ENCODE results near the gene RSRC2. TPM values are rescaled to one million over a fixed set of nuclear protein-coding genes. Genes with fewer than 3 reads are reported as not detected.

RSRC2 gene
- total and polyA plus RNA-seq, 9 of the 15 experiments (the other 6 are each of a cell fraction or from before 2014, with no cell fraction given) = 52.6 to 123 (median 80.3) TPM

DNA sequence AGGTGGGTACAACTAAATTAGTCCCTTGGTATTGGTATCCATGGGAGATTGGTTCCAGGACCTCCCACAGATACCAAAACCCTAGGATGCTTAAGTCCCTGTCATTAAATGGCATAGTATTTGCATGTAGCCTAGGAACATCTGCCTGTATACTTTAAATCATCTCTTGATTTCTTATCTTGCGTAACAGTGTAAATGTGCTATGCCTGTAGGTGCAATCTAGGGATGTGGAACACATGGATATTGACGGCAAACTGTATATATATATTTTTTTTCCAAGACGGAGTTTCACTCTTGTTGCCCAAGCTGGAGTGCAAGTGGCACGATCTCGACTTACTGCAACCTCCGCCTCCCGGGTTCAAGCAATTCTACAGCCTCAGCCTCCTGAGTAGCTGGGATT lies 1.8 kb upstream of the RSRC2 start:
- Histone ChIP-seq H3K9me1 (ENCODE audit: control insufficient read depth, insufficient read depth, low read length) (no peaks in the 10 kb centered on the region), H3K36me3 (ENCODE audit: control insufficient read depth, insufficient read depth, low read length) (peaks cover 67% of the 10 kb centered on the region), H3K9me3 (replicated peaks; ENCODE audit: control insufficient read depth, insufficient read depth, low read depth, low read length) (no peaks in the 10 kb centered on the region), H3K4me1 (replicated peaks in 1 of 2; ENCODE audit: control insufficient read depth in 2 of 2, insufficient read depth in 2 of 2, low read length in 2 of 2) (peaks cover 0 to 9% of the 10 kb centered on the region in 2 experiments; a peak in 2 of 5 replicates), H4K20me1 (replicated peaks; ENCODE audit: control insufficient read depth, insufficient read depth, low read length) (peaks cover 12% of the 10 kb centered on the region), H2AFZ (ENCODE audit: low read depth, low read length) (no peak overlapping the region), H3K9ac (ENCODE audit: insufficient read depth in 1 of 2, low read depth in 2 of 2, low read length in 2 of 2) (peak overlapping the region in 1 of 2 experiments; percentile 98; a peak in 2 of 4 replicates), H3K4me3 (peak overlapping the region; percentile 62), H3K79me2 (ENCODE audit: control insufficient read depth, insufficient read depth, low read length) (peaks cover 85% of the 10 kb centered on the region), H3K27me3 (ENCODE audit: control insufficient read depth in 2 of 2, insufficient read depth in 2 of 2, low read length in 2 of 2) (no peaks in the 10 kb centered on the region), H3K4me2 (ENCODE audit: insufficient read depth, low read length) (peak overlapping the region; percentile 98; the same call in 1 of the 2 replicates), H3K27ac (ENCODE audit: extremely low read depth, low read depth, low read length) (no peak overlapping the region)
- no TSS peak for BruUV-seq (replicated peaks)
- WGBS (ENCODE audit: insufficient coverage, low coverage, missing lambda C conversion rate) = 93% methylated on average over 7 of the region's 7 CpGs
- ATAC-seq (no peak), DNase-seq (ENCODE audit: extremely low read depth in 1 of 4, low spot score in 3 of 4) (no peak), FAIRE-seq (no peak)
- intact Hi-C loops (cut with micrococcal nuclease) (loop anchor here (5.0 kb wide), 1 partner anchor 466 kb away; no protein-coding TSS in a partner anchor), in situ Hi-C loops (cut with MboI) (no loop called here)
- ChIA-PET CTCF (ENCODE audit: low intra/inter-chr PET ratio) (no interaction called here), POLR2A (interaction anchor here (1.4 to 2.7 kb wide), 4 partner anchors 9 to 128 kb away, joined by 7 to 18 read pairs (median 9); no protein-coding TSS in a partner anchor)
- TF ChIP-seq CEBPB (tag; IDR thresholded peaks at IDR 0.05) = peak; percentile 72
- TF ChIP-seq SNRNP70 (optimal IDR thresholded peaks at IDR 0.05; ENCODE audit: low read depth, low read length) = no peak
- no peak for TF ChIP-seq CEBPG (CRISPR knock-in tag; IDR thresholded peaks at IDR 0.05)
- peak in 1 of 2 experiments; percentile 31; a peak in 1 of 4 replicates for TF ChIP-seq CEBPG (tag; conservative IDR thresholded peaks at IDR 0.05 in 1 of 2, IDR thresholded peaks at IDR 0.05 in 1 of 2)

- FAIRE-seq (no peak), DNase-seq (ENCODE audit: extremely low read depth in 1 of 4, low spot score in 3 of 4) (peak; percentile 15 to 54 (median 28)), ATAC-seq (peak; percentile 6)
- Histone ChIP-seq H3K79me2 (ENCODE audit: control insufficient read depth, insufficient read depth, low read length) (peaks cover 90% of the 10 kb centered on the region), H3K9ac (ENCODE audit: insufficient read depth in 1 of 2, low read depth in 2 of 2, low read length in 2 of 2) (peak overlapping the region; percentile 92 to 98), H2AFZ (ENCODE audit: low read depth, low read length) (peak overlapping the region; percentile 93), H3K9me3 (replicated peaks; ENCODE audit: control insufficient read depth, insufficient read depth, low read depth, low read length) (no peaks in the 10 kb centered on the region), H3K27ac (ENCODE audit: extremely low read depth, low read depth, low read length) (peak overlapping the region; percentile 93), H3K36me3 (ENCODE audit: control insufficient read depth, insufficient read depth, low read length) (peaks cover 68% of the 10 kb centered on the region), H3K4me3 (peak overlapping the region; percentile 62), H4K20me1 (replicated peaks; ENCODE audit: control insufficient read depth, insufficient read depth, low read length) (peaks cover 22% of the 10 kb centered on the region), H3K27me3 (ENCODE audit: control insufficient read depth in 2 of 2, insufficient read depth in 2 of 2, low read length in 2 of 2) (no peaks in the 10 kb centered on the region), H3K4me2 (ENCODE audit: insufficient read depth, low read length) (peak overlapping the region; percentile 98), H3K4me1 (replicated peaks in 1 of 2; ENCODE audit: control insufficient read depth in 2 of 2, insufficient read depth in 2 of 2, low read length in 2 of 2) (peaks cover 4 to 19% of the 10 kb centered on the region in 2 experiments; a peak in 2 of 5 replicates), H3K9me1 (ENCODE audit: control insufficient read depth, insufficient read depth, low read length) (no peaks in the 10 kb centered on the region)
- ChIA-PET CTCF (ENCODE audit: low intra/inter-chr PET ratio) (no interaction called here), POLR2A (interaction anchor here (0.6 to 6.5 kb wide), 18 partner anchors 9 to 705 kb away, joined by 3 to 62 read pairs (median 7); partner anchors contain the start of genes ABCB9 and ZCCHC8)
- in situ Hi-C loops (cut with MboI) = no loop called here
- WGBS (ENCODE audit: insufficient coverage, low coverage, missing lambda C conversion rate) = 1% methylated on average over 21 of the region's 21 CpGs
- intact Hi-C loops (cut with micrococcal nuclease) = loop anchor here (1.0 to 5.0 kb wide), 2 partner anchors 26 to 465 kb away; no protein-coding TSS in a partner anchor
- BruUV-seq (replicated peaks) = TSS peak; percentile 84
- TF ChIP-seq HLTF (IDR thresholded peaks at IDR 0.05) (0 out of 2 replicates have a peak, but pooled peaks have one; percentile 10), TEAD2 (tag; IDR thresholded peaks at IDR 0.05) (no peak), GATA2 (CRISPR knock-in tag; IDR thresholded peaks at IDR 0.05) (peak; percentile 13; the same call in 1 of the 2 replicates), ATF6 (CRISPR knock-in tag; IDR thresholded peaks at IDR 0.05) (0 out of 2 replicates have a peak, but pooled peaks have one; percentile 75), SMARCE1 (IDR thresholded peaks at IDR 0.05) (peak; percentile 65; the same call in 1 of the 2 replicates), MECOM (CRISPR knock-in tag; IDR thresholded peaks at IDR 0.05) (no peak), CAMTA2 (CRISPR knock-in tag; conservative IDR thresholded peaks at IDR 0.05) (no peak), SREBF2 (CRISPR knock-in tag; IDR thresholded peaks at IDR 0.05) (0 out of 2 replicates have a peak, but pooled peaks have one; percentile 82)
Observed at GRCh38 chr12:122527478-122527944, 775 bp upstream of the RSRC2 start.

All from K562 (cell line).